H1 (cell line): ENCODE results near the gene P3H3. TPM values are rescaled to one million over a fixed set of nuclear protein-coding genes. Genes with fewer than 3 reads are reported as not detected.

Source experiments
- CTCF ChIA-PET: fragments of 300-600 bp; sonication (Branson Sonifier 250); formaldehyde crosslinking; loops from one replicate; lab custom pipeline; 2021; ENCODE audit not compliant: partially characterized antibody; lab: Charles Lee
- POLR2A ChIA-PET: fragments of 300-600 bp; sonication (Branson Sonifier 250); formaldehyde crosslinking; loops from one replicate; lab custom pipeline; 2021; ENCODE audit warnings: inconsistent platforms; ENCODE audit not compliant: partially characterized antibody; lab: Charles Lee
- DNase-seq, 2 experiments: peaks; one replicate each; pipeline versions ENCODE4 v3.0.0 to v3.0.0-alpha.2; 2010 to 2022; ENCODE audit warnings: low spot score in 2 of 2, low read depth in 1 of 2, mixed read lengths in 1 of 2
- FAIRE-seq: peaks from 2 replicates; lab custom pipeline; 2011; peaks lifted over from hg19 to GRCh38; lab: Jason Lieb, UNC
- H2AFZ ChIP-seq: 2 replicates; pipeline ENCODE4 v1.8.1; 2012; ENCODE audit warnings: low read length, inconsistent platforms
- H2AK5ac ChIP-seq: 2 replicates; pipeline ENCODE4 v1.6.1; 2013; ENCODE audit warnings: low read depth, low read length
- H2BK120ac ChIP-seq: replicated peaks from 2 replicates; pipeline ENCODE3; 2013; ENCODE audit warnings: low read depth, low read length, inconsistent platforms
- H2BK12ac ChIP-seq: 2 replicates; pipeline ENCODE4 v1.6.1; 2013; ENCODE audit warnings: low read depth, low read length
- H2BK15ac ChIP-seq: 2 replicates; pipeline ENCODE4 v1.6.1; 2013; ENCODE audit warnings: low read length
- H2BK20ac ChIP-seq: 2 replicates; pipeline ENCODE4 v1.6.1; 2013; ENCODE audit warnings: low read length
- H2BK5ac ChIP-seq: 2 replicates; pipeline ENCODE4 v1.6.1; 2013; ENCODE audit warnings: low read depth, low read length
- H3K14ac ChIP-seq: 2 replicates; pipeline ENCODE4 v1.6.1; 2013; ENCODE audit warnings: inconsistent platforms; ENCODE audit not compliant: insufficient read length
- H3K18ac ChIP-seq: 2 replicates; pipeline ENCODE4 v1.6.1; 2013; ENCODE audit warnings: low read length; ENCODE audit errors: extremely low read depth
- H3K23ac ChIP-seq: 2 replicates; pipeline ENCODE4 v1.6.1; 2013; ENCODE audit warnings: inconsistent platforms; ENCODE audit not compliant: insufficient read length
- H3K23me2 ChIP-seq: 2 replicates; pipeline ENCODE4 v1.6.1; 2013; ENCODE audit warnings: low read depth, low read length
- H3K27ac ChIP-seq: 2 replicates; pipeline ENCODE4 v1.6.1; 2011; ENCODE audit warnings: low read depth, low read length, inconsistent platforms
- H3K27me3 ChIP-seq, 4 experiments: replicated peaks in 1 of 4; 1 replicate in 1 of 4; 2 replicates in 3 of 4; pipeline versions ENCODE4 v1.6.1 to v1.8.1; 2011 to 2013; ENCODE audit warnings: low read length in 3 of 4, mild to moderate bottlenecking in 3 of 4, inconsistent platforms in 2 of 4, mixed read lengths in 2 of 4, moderate library complexity in 1 of 4; ENCODE audit not compliant: control insufficient read depth in 3 of 4, insufficient read depth in 3 of 4; ENCODE audit errors: extremely low read depth in 1 of 4
- H3K36me3 ChIP-seq, 4 experiments: 2 replicates each; pipeline versions ENCODE4 v1.6.1 to v1.8.1; 2011 to 2013; ENCODE audit warnings: mild to moderate bottlenecking in 4 of 4, low read length in 3 of 4, moderate library complexity in 2 of 4, control low read depth in 1 of 4, inconsistent platforms in 1 of 4; ENCODE audit not compliant: insufficient read depth in 4 of 4, control insufficient read depth in 2 of 4
- H3K4ac ChIP-seq: replicated peaks from 2 replicates; pipeline ENCODE3; 2013; ENCODE audit warnings: low read length, low read depth, mixed read lengths, inconsistent platforms; ENCODE audit not compliant: insufficient read length
- H3K4me1 ChIP-seq, 4 experiments: replicated peaks in 1 of 4; 1 replicate in 1 of 4; 2 replicates in 3 of 4; pipeline versions ENCODE4 v1.6.1 to v1.8.1; 2011 to 2013; ENCODE audit warnings: low read length in 3 of 4, inconsistent platforms in 2 of 4, mixed read lengths in 1 of 4; ENCODE audit not compliant: insufficient read depth in 4 of 4, control insufficient read depth in 3 of 4
- H3K4me2 ChIP-seq, 2 experiments: 2 replicates each; pipeline versions ENCODE4 v1.6.1 to v1.8.1; 2011 to 2013; ENCODE audit warnings: low read depth in 2 of 2, low read length in 2 of 2, control low read depth in 1 of 2, inconsistent platforms in 1 of 2, mild to moderate bottlenecking in 1 of 2; ENCODE audit not compliant: insufficient read depth in 1 of 2
- H3K4me3 ChIP-seq, 4 experiments: fragments of 200-600, 300-600 bp in 1 of 4; sonication (generic), shearing (Covaris generic), sonication (Bioruptor Twin) in 1 of 4; 2 replicates each; pipeline versions ENCODE4 v1.5.1 to v1.8.1; 2011 to 2016; ENCODE audit warnings: low read length in 4 of 4, low read depth in 3 of 4, control low read depth in 2 of 4, inconsistent platforms in 2 of 4, mild to moderate bottlenecking in 2 of 4, mixed read lengths in 1 of 4, moderate library complexity in 1 of 4; ENCODE audit not compliant: insufficient read depth in 2 of 4; ENCODE audit errors: extremely low read depth in 1 of 4
- H3K56ac ChIP-seq: replicated peaks from 2 replicates; pipeline ENCODE3; 2013; ENCODE audit warnings: low read depth, mild to moderate bottlenecking, mixed read lengths, low read length, inconsistent platforms; ENCODE audit not compliant: insufficient read length
- H3K79me1 ChIP-seq: 2 replicates; pipeline ENCODE4 v1.6.1; 2013; ENCODE audit warnings: low read depth, low read length, control low read depth
- H3K79me2 ChIP-seq, 2 experiments: 2 replicates each; pipeline versions ENCODE4 v1.6.1 to v1.8.1; 2012 to 2013; ENCODE audit warnings: low read length in 2 of 2, mild to moderate bottlenecking in 2 of 2, inconsistent platforms in 1 of 2; ENCODE audit not compliant: insufficient read depth in 2 of 2, control insufficient read depth in 1 of 2
- H3K9ac ChIP-seq, 4 experiments: replicated peaks in 1 of 4; 1 replicate in 1 of 4; 2 replicates in 3 of 4; pipeline versions ENCODE4 v1.6.1 to v1.8.1; 2011 to 2013; ENCODE audit warnings: low read depth in 3 of 4, low read length in 3 of 4, control low read depth in 2 of 4, mild to moderate bottlenecking in 2 of 4, moderate library complexity in 2 of 4, inconsistent platforms in 1 of 4; ENCODE audit errors: extremely low read depth in 1 of 4
- H3K9me3 ChIP-seq, 2 experiments: 2 replicates each; pipeline versions ENCODE4 v1.6.1 to v1.8.1; 2012 to 2013; ENCODE audit warnings: mild to moderate bottlenecking in 2 of 2, moderate library complexity in 2 of 2, control low read depth in 1 of 2, inconsistent platforms in 1 of 2, low read depth in 1 of 2, low read length in 1 of 2, mixed read lengths in 1 of 2; ENCODE audit not compliant: insufficient read depth in 2 of 2
- H4K20me1 ChIP-seq, 2 experiments: replicated peaks in 1 of 2; 2 replicates each; pipeline versions ENCODE3 to v1.8.1; 2011 to 2013; ENCODE audit warnings: inconsistent platforms in 2 of 2, low read length in 2 of 2, mild to moderate bottlenecking in 1 of 2; ENCODE audit not compliant: insufficient read depth in 2 of 2, control insufficient read depth in 1 of 2
- H4K5ac ChIP-seq: 2 replicates; pipeline ENCODE4 v1.6.1; 2013; ENCODE audit warnings: low read length, low read depth, mixed read lengths, inconsistent platforms; ENCODE audit not compliant: insufficient read length
- H4K8ac ChIP-seq: 2 replicates; pipeline ENCODE4 v1.8.0; 2013; ENCODE audit warnings: mild to moderate bottlenecking, moderate library complexity, low read length, inconsistent platforms; ENCODE audit not compliant: insufficient read depth; ENCODE audit errors: extremely low read depth
- H4K91ac ChIP-seq: replicated peaks from 2 replicates; pipeline ENCODE3; 2013; ENCODE audit warnings: low read length, mixed read lengths, inconsistent platforms; ENCODE audit not compliant: insufficient read length
- CBX8 ChIP-seq: fragments of 300-800, 300-1000 bp; sonication (generic); IDR thresholded peaks from 2 replicates; pipeline ENCODE4 v1.7.1; 2016; ENCODE audit warnings: low read depth, low read length, borderline replicate concordance
- CEBPB ChIP-seq: IDR thresholded peaks from 2 replicates; pipeline ENCODE4 v1.6.1; 2012; ENCODE audit warnings: low read depth, low read length
- CHD1 ChIP-seq: IDR thresholded peaks from 2 replicates; pipeline ENCODE4 v1.6.1; 2012; ENCODE audit warnings: low read depth, low read length, improper control_type of control experiment
- CREB1 ChIP-seq: IDR thresholded peaks from 2 replicates; pipeline ENCODE4 v1.6.1; 2012; ENCODE audit warnings: inconsistent platforms
- EGR1 ChIP-seq: IDR thresholded peaks from 2 replicates; pipeline ENCODE4 v1.6.1; 2011; ENCODE audit warnings: low read depth, low read length, borderline replicate concordance
- FOSL1 ChIP-seq: IDR thresholded peaks from 2 replicates; pipeline ENCODE4 v1.6.1; 2011; ENCODE audit warnings: mild to moderate bottlenecking, low read depth, low read length, moderate library complexity; ENCODE audit not compliant: insufficient read depth
- RNF2 ChIP-seq: fragments of 200-900, 300-1000 bp; sonication (generic); IDR thresholded peaks from 2 replicates; pipeline ENCODE4 v1.7.1; 2016; ENCODE audit warnings: borderline replicate concordance, low read depth, mild to moderate bottlenecking, antibody characterized with exemption, low read length; ENCODE audit not compliant: poor library complexity, severe bottlenecking; ENCODE audit errors: missing control alignments
- YY1 ChIP-seq: IDR thresholded peaks from 2 replicates; pipeline ENCODE4 v1.6.1; 2011; ENCODE audit warnings: low read depth, mild to moderate bottlenecking, low read length
- ZNF274 ChIP-seq: IDR thresholded peaks from 2 replicates; pipeline ENCODE4 v1.7.0; 2012; ENCODE audit warnings: low read length, borderline replicate concordance; ENCODE audit errors: extremely low read depth
- WGBS, 2 experiments: shearing (Covaris generic) in 1 of 2; methylation state at CpG; one replicate each; pipeline versions ENCODE4 v1.1.6 to v1.1.7; 2013 to 2015; ENCODE audit warnings: low lambda C conversion rate in 2 of 2, mixed read lengths in 2 of 2, inconsistent platforms in 1 of 2, low coverage in 1 of 2, missing lambda C conversion rate in 1 of 2; ENCODE audit not compliant: insufficient replicate concordance in 2 of 2, insufficient coverage in 1 of 2, insufficient read length in 1 of 2; ENCODE audit errors: extremely low coverage in 1 of 2, missing lambda C conversion rate in 1 of 2; 5-methylcytosine and 5-hydroxymethylcytosine counted together
- polyA plus RNA-seq, 7 experiments: library from polyadenylated mRNA; depleted of rRNA in 3 of 7; stranded (reverse) in 5 of 7; unstranded in 2 of 7; fragments of >200 nt in 5 of 7; fragments of 200-250 nt in 2 of 7; gene quantifications; 1 replicate in 5 of 7; 2 replicates in 1 of 7; 4 replicates in 1 of 7; pipeline versions ENCODE4 v1.2.1 to v1.2.3, GENCODE V29; 2011 to 2013; ENCODE audit warnings: missing spikeins in 2 of 7, mixed read lengths in 2 of 7
- total RNA-seq: library from RNA; stranded (reverse); fragmentation: NEBNext Ultra II Directional; extraction: Animal tissue kit (Norgen Biotek cat#: 25700); gene quantifications from 2 replicates; pipeline ENCODE4 v1.2.1, GENCODE V29; 2021
- TF ChIP-seq, protein P1 (sequence below): IDR thresholded peaks from 2 replicates; pipeline ENCODE4 v1.6.1; 2012; ENCODE audit warnings: inconsistent platforms
- TF ChIP-seq, protein P2 (sequence below), 3 experiments: IDR thresholded peaks; 1 replicate in 2 of 3; 2 replicates in 1 of 3; pipeline versions ENCODE4 v1.5.1 to v1.6.1; 2011; ENCODE audit warnings: low read length in 3 of 3, mild to moderate bottlenecking in 3 of 3, inconsistent platforms in 2 of 3, low read depth in 1 of 3, moderate library complexity in 1 of 3; ENCODE audit not compliant: insufficient read depth in 1 of 3; ENCODE audit errors: control extremely low read depth in 1 of 3

P3H3 gene
- total and polyA plus RNA-seq, 2 of the 8 experiments (the other 6 are each of a cell fraction or from before 2014, with no cell fraction given), result 22.9 to 43.5 TPM

DNA sequence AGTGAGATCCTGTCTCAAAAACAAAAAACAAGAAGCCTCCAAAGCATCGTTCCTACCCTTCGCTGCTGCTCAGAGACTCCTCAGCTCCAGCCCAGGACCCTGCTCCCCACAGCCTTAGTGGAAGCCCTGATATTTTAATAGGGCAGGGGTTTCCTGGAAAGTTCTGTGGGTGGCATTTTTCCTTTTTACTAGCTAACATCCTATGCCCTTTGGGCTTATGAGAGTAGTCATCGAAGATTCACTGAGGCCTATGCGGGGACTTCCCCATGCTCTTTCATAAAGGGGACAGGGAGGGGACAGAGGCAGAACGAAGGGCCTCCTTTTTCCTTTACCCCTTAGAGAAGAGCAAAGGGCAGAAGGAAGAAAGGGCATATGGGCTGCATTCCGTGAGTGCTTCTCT is 47.6 kb upstream of the P3H3 start:
- H3K4me3 ChIP-seq, result no peak overlapping the region
- DNase-seq (no peak), FAIRE-seq (no peak)
- no peak overlapping the region for H2BK5ac ChIP-seq
- H3K27ac ChIP-seq, result no peak overlapping the region
- ChIA-PET POLR2A (interaction anchor here (0.9 to 10.4 kb wide), 5 partner anchors 13 to 87 kb away, joined by 3 to 97 read pairs (median 4); partner anchors contain the start of genes MLF2, PTMS and TPI1), CTCF (interaction anchor here (0.7 to 29.6 kb wide), 11 partner anchors 12 to 150 kb away, joined by 3 to 532 read pairs (median 3); partner anchors contain the start of genes GNB3, GPR162, LAG3 and MLF2)
- peaks cover 10% of the 10 kb centered on the region for H3K23me2 ChIP-seq
- no peak overlapping the region for H3K56ac ChIP-seq
- H3K79me2 ChIP-seq, result no peaks in the 10 kb centered on the region
- H3K4me1 ChIP-seq, result peaks cover 5 to 18% (median 10%) of the 10 kb centered on the region in 4 experiments
- H2BK15ac ChIP-seq, result no peak overlapping the region
- no peak overlapping the region for H2AFZ ChIP-seq
- 91% methylated on average over 6 of the region's 6 CpGs; no CpG with 5 or more reads in 1 of the 2 experiments for WGBS, 2 experiments
- no peak overlapping the region for H3K14ac ChIP-seq
- no peak overlapping the region for H2AK5ac ChIP-seq
- H3K79me1 ChIP-seq, result no peaks in the 10 kb centered on the region
- peak overlapping the region; percentile 39; the same call in 1 of the 2 replicates for H2BK12ac ChIP-seq
- H3K27me3 ChIP-seq, result peaks cover 0 to 10% (median 5%) of the 10 kb centered on the region in 4 experiments; a peak in 3 of 7 replicates
- no peak overlapping the region for H4K91ac ChIP-seq
- H3K9me3 ChIP-seq, result no peaks in the 10 kb centered on the region
- no peaks in the 10 kb centered on the region for H3K36me3 ChIP-seq
- H3K18ac ChIP-seq, result no peak overlapping the region; the same call in 1 of the 2 replicates
- no peak overlapping the region for H4K5ac ChIP-seq
- H3K23ac ChIP-seq, result no peak overlapping the region
- H4K20me1 ChIP-seq, result no peaks in the 10 kb centered on the region
- H3K4me2 ChIP-seq, result no peak overlapping the region
- no peak overlapping the region for H3K4ac ChIP-seq
- H3K9ac ChIP-seq, result no peak overlapping the region
- H2BK20ac ChIP-seq, result no peak overlapping the region
- no peak overlapping the region for H4K8ac ChIP-seq
- no peak overlapping the region for H2BK120ac ChIP-seq
- no peak for TF ChIP-seq CHD1
- no peak for TF ChIP-seq CEBPB
- no peak for TF ChIP-seq FOSL1
- TF ChIP-seq YY1, result no peak
- TF ChIP-seq ZNF274, result no peak
- TF ChIP-seq, protein P1, sequence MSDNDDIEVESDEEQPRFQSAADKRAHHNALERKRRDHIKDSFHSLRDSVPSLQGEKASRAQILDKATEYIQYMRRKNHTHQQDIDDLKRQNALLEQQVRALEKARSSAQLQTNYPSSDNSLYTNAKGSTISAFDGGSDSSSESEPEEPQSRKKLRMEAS, result no peak
- TF ChIP-seq CREB1, result no peak
- TF ChIP-seq EGR1, result no peak
- TF ChIP-seq, protein P2, sequence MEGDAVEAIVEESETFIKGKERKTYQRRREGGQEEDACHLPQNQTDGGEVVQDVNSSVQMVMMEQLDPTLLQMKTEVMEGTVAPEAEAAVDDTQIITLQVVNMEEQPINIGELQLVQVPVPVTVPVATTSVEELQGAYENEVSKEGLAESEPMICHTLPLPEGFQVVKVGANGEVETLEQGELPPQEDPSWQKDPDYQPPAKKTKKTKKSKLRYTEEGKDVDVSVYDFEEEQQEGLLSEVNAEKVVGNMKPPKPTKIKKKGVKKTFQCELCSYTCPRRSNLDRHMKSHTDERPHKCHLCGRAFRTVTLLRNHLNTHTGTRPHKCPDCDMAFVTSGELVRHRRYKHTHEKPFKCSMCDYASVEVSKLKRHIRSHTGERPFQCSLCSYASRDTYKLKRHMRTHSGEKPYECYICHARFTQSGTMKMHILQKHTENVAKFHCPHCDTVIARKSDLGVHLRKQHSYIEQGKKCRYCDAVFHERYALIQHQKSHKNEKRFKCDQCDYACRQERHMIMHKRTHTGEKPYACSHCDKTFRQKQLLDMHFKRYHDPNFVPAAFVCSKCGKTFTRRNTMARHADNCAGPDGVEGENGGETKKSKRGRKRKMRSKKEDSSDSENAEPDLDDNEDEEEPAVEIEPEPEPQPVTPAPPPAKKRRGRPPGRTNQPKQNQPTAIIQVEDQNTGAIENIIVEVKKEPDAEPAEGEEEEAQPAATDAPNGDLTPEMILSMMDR (IDR thresholded peaks at IDR 0.05; ENCODE audit: control extremely low read depth in 1 of 3, insufficient read depth in 1 of 3, low read depth in 1 of 3, low read length in 3 of 3), result no peak
- no peak for TF ChIP-seq CBX8
- no peak for TF ChIP-seq RNF2
